ENCODE results near the gene FAM193B. TPM values are rescaled to one million over a fixed set of nuclear protein-coding genes. Genes with fewer than 3 reads are reported as not detected.

FAM193B gene
- total and polyA plus RNA-seq, 9 of the 15 experiments (the other 6 are each of a cell fraction or from before 2014, with no cell fraction given), result 4.4 to 76.4 (median 37.3) TPM

DNA sequence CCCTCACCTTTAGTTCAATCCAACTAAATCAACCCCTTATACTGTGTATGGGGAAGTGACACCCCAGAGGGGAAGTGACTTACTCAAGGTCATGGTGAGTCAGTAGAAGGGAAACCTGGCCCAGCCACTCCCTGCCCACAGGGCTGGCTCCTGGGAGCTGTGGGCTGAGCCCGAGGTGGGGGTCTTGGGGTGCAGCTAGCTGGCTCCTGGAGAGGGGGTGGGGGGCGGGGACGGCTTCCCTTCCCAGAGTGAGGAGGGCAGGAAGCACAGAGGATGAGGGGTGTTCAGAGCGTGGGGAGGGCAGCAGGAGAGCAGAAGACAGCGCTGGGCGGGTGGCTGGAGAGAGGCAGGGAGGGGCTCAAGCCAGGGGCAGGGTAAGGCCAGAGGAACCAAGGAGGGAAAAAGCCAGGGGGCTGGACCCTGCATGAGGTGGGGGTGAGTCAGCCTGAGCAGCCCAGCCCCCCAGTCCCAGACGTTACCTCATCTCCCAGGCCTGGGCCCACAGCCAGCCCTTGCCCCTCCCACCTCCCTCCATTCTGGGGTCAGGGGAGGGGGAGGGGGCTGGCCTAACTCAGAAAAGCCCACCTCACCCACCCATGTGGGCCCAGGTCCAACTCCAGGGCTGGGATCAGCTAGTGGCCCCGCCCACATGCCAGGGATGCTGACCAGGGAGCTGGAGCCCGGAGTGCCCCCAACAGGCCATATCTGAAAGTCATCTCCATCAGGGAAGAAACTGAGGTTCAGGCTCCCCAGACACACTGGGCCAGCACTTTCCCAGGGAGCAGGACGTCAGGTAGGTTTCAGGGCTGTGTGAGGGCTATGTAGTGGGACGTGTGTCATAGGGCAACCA lies 59.8 kb downstream of the FAM193B start (continued):
- TF ChIP-seq, protein P1, sequence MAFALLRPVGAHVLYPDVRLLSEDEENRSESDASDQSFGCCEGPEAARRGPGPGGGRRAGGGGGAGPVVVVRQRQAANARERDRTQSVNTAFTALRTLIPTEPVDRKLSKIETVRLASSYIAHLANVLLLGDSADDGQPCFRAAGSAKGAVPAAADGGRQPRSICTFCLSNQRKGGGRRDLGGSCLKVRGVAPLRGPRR (CRISPR knock-in tag; IDR thresholded peaks at IDR 0.05), result no peak
- TF ChIP-seq C11orf30 (IDR thresholded peaks at IDR 0.05; ENCODE audit: low read depth), result no peak; the same call in 1 of the 2 replicates
- TF ChIP-seq, protein P2, sequence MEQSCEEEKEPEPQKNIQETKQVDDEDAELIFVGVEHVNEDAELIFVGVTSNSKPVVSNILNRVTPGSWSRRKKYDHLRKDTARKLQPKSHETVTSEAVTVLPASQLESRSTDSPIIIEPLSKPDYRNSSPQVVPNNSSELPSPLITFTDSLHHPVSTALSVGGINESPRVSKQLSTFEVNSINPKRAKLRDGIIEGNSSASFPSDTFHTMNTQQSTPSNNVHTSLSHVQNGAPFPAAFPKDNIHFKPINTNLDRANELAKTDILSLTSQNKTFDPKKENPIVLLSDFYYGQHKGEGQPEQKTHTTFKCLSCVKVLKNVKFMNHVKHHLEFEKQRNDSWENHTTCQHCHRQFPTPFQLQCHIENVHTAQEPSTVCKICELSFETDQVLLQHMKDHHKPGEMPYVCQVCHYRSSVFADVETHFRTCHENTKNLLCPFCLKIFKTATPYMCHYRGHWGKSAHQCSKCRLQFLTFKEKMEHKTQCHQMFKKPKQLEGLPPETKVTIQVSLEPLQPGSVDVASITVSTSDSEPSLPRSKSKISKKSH (CRISPR knock-in tag; IDR thresholded peaks at IDR 0.05), result no peak
- TF ChIP-seq, protein P3, sequence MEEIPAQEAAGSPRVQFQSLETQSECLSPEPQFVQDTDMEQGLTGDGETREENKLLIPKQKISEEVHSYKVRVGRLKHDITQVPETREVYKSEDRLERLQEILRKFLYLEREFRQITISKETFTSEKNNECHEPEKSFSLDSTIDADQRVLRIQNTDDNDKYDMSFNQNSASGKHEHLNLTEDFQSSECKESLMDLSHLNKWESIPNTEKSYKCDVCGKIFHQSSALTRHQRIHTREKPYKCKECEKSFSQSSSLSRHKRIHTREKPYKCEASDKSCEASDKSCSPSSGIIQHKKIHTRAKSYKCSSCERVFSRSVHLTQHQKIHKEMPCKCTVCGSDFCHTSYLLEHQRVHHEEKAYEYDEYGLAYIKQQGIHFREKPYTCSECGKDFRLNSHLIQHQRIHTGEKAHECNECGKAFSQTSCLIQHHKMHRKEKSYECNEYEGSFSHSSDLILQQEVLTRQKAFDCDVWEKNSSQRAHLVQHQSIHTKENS (CRISPR knock-in tag; IDR thresholded peaks at IDR 0.05), result no peak
- no peak for TF ChIP-seq JUNB (CRISPR knock-in tag; conservative IDR thresholded peaks at IDR 0.05)
- TF ChIP-seq, protein P4, sequence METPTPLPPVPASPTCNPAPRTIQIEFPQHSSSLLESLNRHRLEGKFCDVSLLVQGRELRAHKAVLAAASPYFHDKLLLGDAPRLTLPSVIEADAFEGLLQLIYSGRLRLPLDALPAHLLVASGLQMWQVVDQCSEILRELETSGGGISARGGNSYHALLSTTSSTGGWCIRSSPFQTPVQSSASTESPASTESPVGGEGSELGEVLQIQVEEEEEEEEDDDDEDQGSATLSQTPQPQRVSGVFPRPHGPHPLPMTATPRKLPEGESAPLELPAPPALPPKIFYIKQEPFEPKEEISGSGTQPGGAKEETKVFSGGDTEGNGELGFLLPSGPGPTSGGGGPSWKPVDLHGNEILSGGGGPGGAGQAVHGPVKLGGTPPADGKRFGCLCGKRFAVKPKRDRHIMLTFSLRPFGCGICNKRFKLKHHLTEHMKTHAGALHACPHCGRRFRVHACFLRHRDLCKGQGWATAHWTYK (CRISPR knock-in tag; IDR thresholded peaks at IDR 0.05), result no peak
- TF ChIP-seq, protein P5, sequence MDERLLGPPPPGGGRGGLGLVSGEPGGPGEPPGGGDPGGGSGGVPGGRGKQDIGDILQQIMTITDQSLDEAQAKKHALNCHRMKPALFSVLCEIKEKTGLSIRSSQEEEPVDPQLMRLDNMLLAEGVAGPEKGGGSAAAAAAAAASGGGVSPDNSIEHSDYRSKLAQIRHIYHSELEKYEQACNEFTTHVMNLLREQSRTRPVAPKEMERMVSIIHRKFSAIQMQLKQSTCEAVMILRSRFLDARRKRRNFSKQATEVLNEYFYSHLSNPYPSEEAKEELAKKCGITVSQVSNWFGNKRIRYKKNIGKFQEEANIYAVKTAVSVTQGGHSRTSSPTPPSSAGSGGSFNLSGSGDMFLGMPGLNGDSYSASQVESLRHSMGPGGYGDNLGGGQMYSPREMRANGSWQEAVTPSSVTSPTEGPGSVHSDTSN (CRISPR knock-in tag; IDR thresholded peaks at IDR 0.05; ENCODE audit: low read depth), result no peak
- TF ChIP-seq, protein P5 (tag; conservative IDR thresholded peaks at IDR 0.05; ENCODE audit: low read depth), result no peak
- TF ChIP-seq, protein P6, sequence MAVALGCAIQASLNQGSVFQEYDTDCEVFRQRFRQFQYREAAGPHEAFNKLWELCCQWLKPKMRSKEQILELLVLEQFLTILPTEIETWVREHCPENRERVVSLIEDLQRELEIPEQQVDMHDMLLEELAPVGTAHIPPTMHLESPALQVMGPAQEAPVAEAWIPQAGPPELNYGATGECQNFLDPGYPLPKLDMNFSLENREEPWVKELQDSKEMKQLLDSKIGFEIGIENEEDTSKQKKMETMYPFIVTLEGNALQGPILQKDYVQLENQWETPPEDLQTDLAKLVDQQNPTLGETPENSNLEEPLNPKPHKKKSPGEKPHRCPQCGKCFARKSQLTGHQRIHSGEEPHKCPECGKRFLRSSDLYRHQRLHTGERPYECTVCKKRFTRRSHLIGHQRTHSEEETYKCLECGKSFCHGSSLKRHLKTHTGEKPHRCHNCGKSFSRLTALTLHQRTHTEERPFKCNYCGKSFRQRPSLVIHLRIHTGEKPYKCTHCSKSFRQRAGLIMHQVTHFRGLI (CRISPR knock-in tag; IDR thresholded peaks at IDR 0.05), result no peak
- no peak for TF ChIP-seq SRSF7 (optimal IDR thresholded peaks at IDR 0.05; ENCODE audit: low read depth, low read length)
- no peak for TF ChIP-seq ZC3H8 (IDR thresholded peaks at IDR 0.05)
- no peak for TF ChIP-seq ZNF830 (CRISPR knock-in tag; IDR thresholded peaks at IDR 0.05)
- TF ChIP-seq, protein P7, sequence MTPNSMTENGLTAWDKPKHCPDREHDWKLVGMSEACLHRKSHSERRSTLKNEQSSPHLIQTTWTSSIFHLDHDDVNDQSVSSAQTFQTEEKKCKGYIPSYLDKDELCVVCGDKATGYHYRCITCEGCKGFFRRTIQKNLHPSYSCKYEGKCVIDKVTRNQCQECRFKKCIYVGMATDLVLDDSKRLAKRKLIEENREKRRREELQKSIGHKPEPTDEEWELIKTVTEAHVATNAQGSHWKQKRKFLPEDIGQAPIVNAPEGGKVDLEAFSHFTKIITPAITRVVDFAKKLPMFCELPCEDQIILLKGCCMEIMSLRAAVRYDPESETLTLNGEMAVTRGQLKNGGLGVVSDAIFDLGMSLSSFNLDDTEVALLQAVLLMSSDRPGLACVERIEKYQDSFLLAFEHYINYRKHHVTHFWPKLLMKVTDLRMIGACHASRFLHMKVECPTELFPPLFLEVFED (CRISPR knock-in tag; conservative IDR thresholded peaks at IDR 0.05), result no peak
- peak; percentile 20 to 87; a peak in 3 of 4 replicates for TF ChIP-seq KDM1A (IDR thresholded peaks at IDR 0.05)
- TF ChIP-seq CCNT2 (IDR thresholded peaks at IDR 0.05; ENCODE audit: borderline replicate concordance, extremely low read depth, insufficient read length, low read depth, low read length), result no peak
- TF ChIP-seq ZFX (CRISPR knock-in tag; IDR thresholded peaks at IDR 0.05), result no peak
- TF ChIP-seq CHD2 (IDR thresholded peaks at IDR 0.05; ENCODE audit: low read depth, low read length), result no peak
- no peak for TF ChIP-seq BCOR (IDR thresholded peaks at IDR 0.05)

All from K562 (cell line).